IMR-90 (cell line): ENCODE data around the gene NRCAM.

Experiments
- BHLHE40 ChIP-seq: fragments of 150-350 bp; IDR thresholded peaks from 2 replicates; pipeline ENCODE4 v1.6.1; 2016; ENCODE audit warnings: mild to moderate bottlenecking, low read depth, low read length
- MAFK ChIP-seq: IDR thresholded peaks from 2 replicates; pipeline ENCODE4 v1.6.1; 2012; ENCODE audit warnings: low read depth, low read length, improper control_type of control experiment
- MAZ ChIP-seq: IDR thresholded peaks from 2 replicates; pipeline ENCODE4 v1.6.1; 2012; ENCODE audit warnings: low read depth, mild to moderate bottlenecking, low read length, improper control_type of control experiment, moderate library complexity, borderline replicate concordance
- MXI1 ChIP-seq: IDR thresholded peaks from 2 replicates; pipeline ENCODE4 v1.6.1; 2012; ENCODE audit warnings: low read depth, mild to moderate bottlenecking, low read length, moderate library complexity, borderline replicate concordance
- NFE2L2 ChIP-seq: fragments of 150-350 bp; IDR thresholded peaks from 2 replicates; pipeline ENCODE4 v1.6.1; 2016; ENCODE audit warnings: low read depth, mild to moderate bottlenecking, low read length
- POLR2A ChIP-seq: IDR thresholded peaks from 2 replicates; pipeline ENCODE4 v1.6.1; 2012; ENCODE audit warnings: mild to moderate bottlenecking, low read depth, low read length
- RAD21 ChIP-seq: IDR thresholded peaks from 2 replicates; pipeline ENCODE4 v1.6.1; 2012; ENCODE audit warnings: low read length, improper control_type of control experiment
- RCOR1 ChIP-seq: IDR thresholded peaks from 2 replicates; pipeline ENCODE4 v1.6.1; 2012; ENCODE audit warnings: mild to moderate bottlenecking, low read length, improper control_type of control experiment; ENCODE audit not compliant: insufficient replicate concordance
- RFX5 ChIP-seq: IDR thresholded peaks from 2 replicates; pipeline ENCODE4 v1.8.0; 2012; ENCODE audit warnings: low read depth, mild to moderate bottlenecking, low read length, moderate library complexity
- SMC3 ChIP-seq: fragments of 150-350 bp; IDR thresholded peaks from 2 replicates; pipeline ENCODE4 v1.6.1; 2016; ENCODE audit warnings: low read depth, mild to moderate bottlenecking, antibody characterized with exemption, low read length, moderate library complexity
- TF ChIP-seq, protein P1 (sequence below): conservative IDR thresholded peaks from 2 replicates; pipeline ENCODE4 v1.5.1; 2012; ENCODE audit warnings: mild to moderate bottlenecking, low read depth, low read length, improper control_type of control experiment

DNA sequence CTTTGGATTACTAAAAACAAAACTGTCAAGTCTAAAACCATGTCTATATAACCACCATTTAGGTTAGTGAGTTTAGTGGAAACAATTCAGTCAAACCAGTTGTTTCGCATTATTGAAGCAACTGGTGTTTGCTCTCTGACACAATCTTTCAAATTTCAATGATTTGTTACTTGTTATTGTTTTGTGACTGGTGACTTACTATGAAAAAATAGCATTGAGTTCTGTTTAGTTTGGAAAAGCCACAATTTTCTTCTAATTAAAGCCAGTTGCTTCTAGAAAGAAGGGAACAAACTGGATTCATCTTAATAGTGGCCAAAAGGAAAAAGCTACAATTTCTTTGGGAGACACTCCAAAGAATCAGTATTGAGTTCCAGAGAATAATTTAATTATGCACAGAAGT is 356.5 kb downstream of the NRCAM start:
- TF ChIP-seq, protein P1, sequence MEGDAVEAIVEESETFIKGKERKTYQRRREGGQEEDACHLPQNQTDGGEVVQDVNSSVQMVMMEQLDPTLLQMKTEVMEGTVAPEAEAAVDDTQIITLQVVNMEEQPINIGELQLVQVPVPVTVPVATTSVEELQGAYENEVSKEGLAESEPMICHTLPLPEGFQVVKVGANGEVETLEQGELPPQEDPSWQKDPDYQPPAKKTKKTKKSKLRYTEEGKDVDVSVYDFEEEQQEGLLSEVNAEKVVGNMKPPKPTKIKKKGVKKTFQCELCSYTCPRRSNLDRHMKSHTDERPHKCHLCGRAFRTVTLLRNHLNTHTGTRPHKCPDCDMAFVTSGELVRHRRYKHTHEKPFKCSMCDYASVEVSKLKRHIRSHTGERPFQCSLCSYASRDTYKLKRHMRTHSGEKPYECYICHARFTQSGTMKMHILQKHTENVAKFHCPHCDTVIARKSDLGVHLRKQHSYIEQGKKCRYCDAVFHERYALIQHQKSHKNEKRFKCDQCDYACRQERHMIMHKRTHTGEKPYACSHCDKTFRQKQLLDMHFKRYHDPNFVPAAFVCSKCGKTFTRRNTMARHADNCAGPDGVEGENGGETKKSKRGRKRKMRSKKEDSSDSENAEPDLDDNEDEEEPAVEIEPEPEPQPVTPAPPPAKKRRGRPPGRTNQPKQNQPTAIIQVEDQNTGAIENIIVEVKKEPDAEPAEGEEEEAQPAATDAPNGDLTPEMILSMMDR: no peak
- TF ChIP-seq POLR2A (no peak), RAD21 (no peak), NFE2L2 (no peak), SMC3 (no peak), RFX5 (no peak), MAFK (no peak), RCOR1 (no peak), BHLHE40 (no peak), MXI1 (no peak), MAZ (no peak)
